HG03558 (cell line): ENCODE measurements around the gene SLC5A9.
"Not testable (repeated sequence)": the region's sequence is repeated elsewhere in the genome, so short reads cannot be mapped to it uniquely, and the experiment has no call there.

Experiments
- ATAC-seq: cut with Tn5 transposase; IDR thresholded peaks from one replicate; pipeline ENCODE4 v1.9.1; 2021; ENCODE audit warnings: moderate number of reproducible peaks; ENCODE audit not compliant: unreplicated experiment; ENCODE audit errors: extremely low read depth

Gene SLC5A9

GRCh38 chr1:48208652-48209051 lies 13.9 kb upstream of the SLC5A9 start:
- ATAC-seq = no peak

GRCh38 chr1:48213462-48213861 lies 9.1 kb upstream of the SLC5A9 start:
- not testable (repeated sequence) for ATAC-seq

- not testable (repeated sequence) for ATAC-seq
These were observed 8.2 kb upstream of the SLC5A9 start for GRCh38 chr1:48214366-48214765.

GRCh38 chr1:48214820-48215219 lies 7.7 kb upstream of the SLC5A9 start:
- no peak for ATAC-seq

GRCh38 chr1:48215222-48215621 lies 7.3 kb upstream of the SLC5A9 start:
- no peak for ATAC-seq

GRCh38 chr1:48215889-48216288 lies 6.6 kb upstream of the SLC5A9 start:
- no peak for ATAC-seq

GRCh38 chr1:48216313-48216712 lies 6.2 kb upstream of the SLC5A9 start:
- ATAC-seq = no peak

GRCh38 chr1:48216941-48217340 lies 5.6 kb upstream of the SLC5A9 start:
- no peak for ATAC-seq

- ATAC-seq = no peak
These were observed 4.7 kb upstream of the SLC5A9 start for GRCh38 chr1:48217856-48218255.

GRCh38 chr1:48219803-48220202 lies 2.7 kb upstream of the SLC5A9 start:
- ATAC-seq = no peak

- no peak for ATAC-seq
These were observed 1.4 kb upstream of the SLC5A9 start for GRCh38 chr1:48221122-48221521.

GRCh38 chr1:48221657-48222056 lies 859 bp upstream of the SLC5A9 start:
- no peak for ATAC-seq

- ATAC-seq = no peak
These were observed 1.1 kb downstream of the SLC5A9 start for GRCh38 chr1:48223366-48224240.

- no peak for ATAC-seq
These were observed 2.3 kb downstream of the SLC5A9 start for GRCh38 chr1:48224791-48225190.

- no peak for ATAC-seq
These were observed 3.1 kb downstream of the SLC5A9 start for GRCh38 chr1:48225579-48225978.

GRCh38 chr1:48227165-48228013 lies 4.9 kb downstream of the SLC5A9 start:
- no peak for ATAC-seq

GRCh38 chr1:48228156-48228555 lies 5.6 kb downstream of the SLC5A9 start:
- ATAC-seq = no peak

- ATAC-seq = no peak
These were observed 6.8 kb downstream of the SLC5A9 start for GRCh38 chr1:48229317-48229716.

- no peak for ATAC-seq
These were observed 7.7 kb downstream of the SLC5A9 start for GRCh38 chr1:48230236-48230635.

- ATAC-seq = no peak
These were observed 10.2 kb downstream of the SLC5A9 start for GRCh38 chr1:48232722-48233121.
